Mucosa of stomach (tissue), 1 donor: ENCODE results near the gene GPATCH2.

ENCODE experiments used
- H3K27me3 ChIP-seq: one replicate; pipeline ENCODE4 v1.7.0; 2013; ENCODE audit warnings: mild to moderate bottlenecking, low read length; ENCODE audit not compliant: control insufficient read depth, insufficient read depth
- H3K36me3 ChIP-seq: one replicate; pipeline ENCODE4 v1.7.0; 2013; ENCODE audit warnings: low read length; ENCODE audit not compliant: control insufficient read depth, insufficient read depth
- H3K4me1 ChIP-seq: one replicate; pipeline ENCODE4 v1.7.0; 2013; ENCODE audit warnings: mild to moderate bottlenecking, low read length; ENCODE audit not compliant: control insufficient read depth, insufficient read depth
- H3K4me3 ChIP-seq: one replicate; pipeline ENCODE4 v1.7.0; 2013; ENCODE audit warnings: low read length
- H3K9ac ChIP-seq: one replicate; pipeline ENCODE4 v1.7.0; 2013; ENCODE audit warnings: mild to moderate bottlenecking, low read length, moderate library complexity
- H3K9me3 ChIP-seq: one replicate; pipeline ENCODE4 v1.7.0; 2013; ENCODE audit warnings: mild to moderate bottlenecking, low read length, moderate library complexity; ENCODE audit not compliant: control insufficient read depth
- donor health status: Pancreatic carcinoma.

Gene GPATCH2

GRCh38 chr1:217574265-217574949 lies 56.5 kb downstream of the GPATCH2 start:
- H3K9ac ChIP-seq: no peak overlapping the region
- H3K36me3 ChIP-seq: no peaks in the 10 kb centered on the region
- no peaks in the 10 kb centered on the region for H3K9me3 ChIP-seq
- H3K4me3 ChIP-seq: no peak overlapping the region
- H3K4me1 ChIP-seq: peaks cover 7% of the 10 kb centered on the region
- H3K27me3 ChIP-seq: no peaks in the 10 kb centered on the region

- no peak overlapping the region for H3K4me3 ChIP-seq
- no peaks in the 10 kb centered on the region for H3K36me3 ChIP-seq
- no peaks in the 10 kb centered on the region for H3K27me3 ChIP-seq
- H3K9me3 ChIP-seq: no peaks in the 10 kb centered on the region
- H3K9ac ChIP-seq: no peak overlapping the region
- H3K4me1 ChIP-seq: peaks cover 3% of the 10 kb centered on the region
Observed at GRCh38 chr1:217569021-217569420, 61.9 kb downstream of the GPATCH2 start.

- H3K9ac ChIP-seq: no peak overlapping the region
- H3K9me3 ChIP-seq: no peaks in the 10 kb centered on the region
- no peaks in the 10 kb centered on the region for H3K27me3 ChIP-seq
- H3K4me1 ChIP-seq: no peaks in the 10 kb centered on the region
- H3K4me3 ChIP-seq: no peak overlapping the region
- no peaks in the 10 kb centered on the region for H3K36me3 ChIP-seq
Observed at GRCh38 chr1:217568200-217568599, 62.7 kb downstream of the GPATCH2 start.

GRCh38 chr1:217564833-217565232 lies 66.1 kb downstream of the GPATCH2 start:
- H3K4me1 ChIP-seq: no peaks in the 10 kb centered on the region
- no peaks in the 10 kb centered on the region for H3K9me3 ChIP-seq
- H3K4me3 ChIP-seq: no peak overlapping the region
- H3K9ac ChIP-seq: no peak overlapping the region
- H3K27me3 ChIP-seq: no peaks in the 10 kb centered on the region
- no peaks in the 10 kb centered on the region for H3K36me3 ChIP-seq

GRCh38 chr1:217564207-217564606 lies 66.7 kb downstream of the GPATCH2 start:
- no peaks in the 10 kb centered on the region for H3K4me1 ChIP-seq
- no peaks in the 10 kb centered on the region for H3K36me3 ChIP-seq
- no peaks in the 10 kb centered on the region for H3K27me3 ChIP-seq
- H3K9me3 ChIP-seq: no peaks in the 10 kb centered on the region
- H3K9ac ChIP-seq: no peak overlapping the region
- no peak overlapping the region for H3K4me3 ChIP-seq

GRCh38 chr1:217563179-217563578 lies 67.7 kb downstream of the GPATCH2 start:
- no peak overlapping the region for H3K4me3 ChIP-seq
- no peaks in the 10 kb centered on the region for H3K27me3 ChIP-seq
- H3K36me3 ChIP-seq: no peaks in the 10 kb centered on the region
- no peaks in the 10 kb centered on the region for H3K4me1 ChIP-seq
- H3K9me3 ChIP-seq: no peaks in the 10 kb centered on the region
- H3K9ac ChIP-seq: no peak overlapping the region

- Histone ChIP-seq H3K4me1 (no peaks in the 10 kb centered on the region), H3K36me3 (no peaks in the 10 kb centered on the region), H3K9ac (no peak overlapping the region), H3K27me3 (no peaks in the 10 kb centered on the region), H3K4me3 (no peak overlapping the region), H3K9me3 (no peaks in the 10 kb centered on the region)
Observed at GRCh38 chr1:217562229-217562878, 68.5 kb downstream of the GPATCH2 start.

GRCh38 chr1:217561446-217561845 lies 69.4 kb downstream of the GPATCH2 start:
- no peak overlapping the region for H3K4me3 ChIP-seq
- H3K9ac ChIP-seq: no peak overlapping the region
- H3K4me1 ChIP-seq: no peaks in the 10 kb centered on the region
- H3K36me3 ChIP-seq: no peaks in the 10 kb centered on the region
- H3K9me3 ChIP-seq: no peaks in the 10 kb centered on the region
- no peaks in the 10 kb centered on the region for H3K27me3 ChIP-seq

- no peak overlapping the region for H3K4me3 ChIP-seq
- H3K9me3 ChIP-seq: no peaks in the 10 kb centered on the region
- H3K4me1 ChIP-seq: no peaks in the 10 kb centered on the region
- no peaks in the 10 kb centered on the region for H3K36me3 ChIP-seq
- no peak overlapping the region for H3K9ac ChIP-seq
- no peaks in the 10 kb centered on the region for H3K27me3 ChIP-seq
Observed at GRCh38 chr1:217554849-217555248, 76.0 kb downstream of the GPATCH2 start.

- Histone ChIP-seq H3K4me3 (no peak overlapping the region), H3K27me3 (no peaks in the 10 kb centered on the region), H3K4me1 (no peaks in the 10 kb centered on the region), H3K36me3 (no peaks in the 10 kb centered on the region), H3K9me3 (no peaks in the 10 kb centered on the region), H3K9ac (no peak overlapping the region)
Observed at GRCh38 chr1:217553949-217554509, 76.9 kb downstream of the GPATCH2 start.

- Histone ChIP-seq H3K27me3 (no peaks in the 10 kb centered on the region), H3K4me1 (no peaks in the 10 kb centered on the region), H3K9me3 (no peaks in the 10 kb centered on the region), H3K4me3 (no peak overlapping the region), H3K9ac (no peak overlapping the region), H3K36me3 (no peaks in the 10 kb centered on the region)
Observed at GRCh38 chr1:217552339-217552951, 78.4 kb downstream of the GPATCH2 start.

- H3K27me3 ChIP-seq: no peaks in the 10 kb centered on the region
- no peaks in the 10 kb centered on the region for H3K36me3 ChIP-seq
Observed at GRCh38 chr1:217542837-217543236, 88.1 kb downstream of the GPATCH2 start.

More at GRCh38 chr1:217542837-217543236, 88.1 kb downstream of the GPATCH2 start:
- Histone ChIP-seq H3K4me3 (no peak overlapping the region), H3K9ac (no peak overlapping the region), H3K9me3 (no peaks in the 10 kb centered on the region), H3K4me1 (no peaks in the 10 kb centered on the region)
